Calu3 (cell line): ENCODE results near the gene CCDC178. TPM values are rescaled to one million over a fixed set of nuclear protein-coding genes. Genes with fewer than 3 reads are reported as not detected.
"Not testable (repeated sequence)": the region's sequence is repeated elsewhere in the genome, so short reads cannot be mapped to it uniquely, and the experiment has no call there.

Experiments used
- BruUV-seq: library from RNA; stranded (reverse); fragments of 400-500 nt; replicated peaks from 2 replicates; lab custom pipeline; 2021; lab: Mats Ljungman, UMichigan
- CTCF ChIA-PET: fragments of 300-600 bp; sonication (Branson Sonifier 250); formaldehyde crosslinking; loops from one replicate; lab custom pipeline; 2022; ENCODE audit warnings: antibody characterized with exemption; lab: Charles Lee
- DNase-seq: peaks from one replicate; pipeline ENCODE4 v3.0.0; 2022
- H3K27ac Mint-ChIP-seq: one replicate; pipeline ENCODE4 v1.8.0; 2022; ENCODE audit warnings: mixed read lengths; ENCODE audit not compliant: unreplicated experiment
- H3K27me3 Mint-ChIP-seq: one replicate; pipeline ENCODE4 v1.8.0; 2022; ENCODE audit warnings: mixed read lengths; ENCODE audit not compliant: unreplicated experiment
- H3K36me3 Mint-ChIP-seq: one replicate; pipeline ENCODE4 v1.8.0; 2022; ENCODE audit warnings: mild to moderate bottlenecking, moderate library complexity, mixed read lengths; ENCODE audit not compliant: insufficient read depth, unreplicated experiment
- H3K4me1 Mint-ChIP-seq: one replicate; pipeline ENCODE4 v1.8.0; 2022; ENCODE audit warnings: mild to moderate bottlenecking, low read depth, mixed read lengths; ENCODE audit not compliant: unreplicated experiment
- H3K4me3 Mint-ChIP-seq: one replicate; pipeline ENCODE4 v1.8.0; 2022; ENCODE audit warnings: mild to moderate bottlenecking, low read depth, moderate library complexity, mixed read lengths; ENCODE audit not compliant: unreplicated experiment
- H3K9me3 Mint-ChIP-seq: one replicate; pipeline ENCODE4 v1.8.0; 2022; ENCODE audit warnings: low read depth, mixed read lengths; ENCODE audit not compliant: unreplicated experiment
- intact Hi-C: fragments of 100-400 bp; cut with micrococcal nuclease; formaldehyde crosslinking; loops from one replicate; pipeline ENCODE4 v1.10.0; 2022; ENCODE audit not compliant: unreplicated experiment
- total RNA-seq: library from RNA; stranded (reverse); gene quantifications from 2 replicates; pipeline ENCODE4 v1.2.3, GENCODE V29; 2022
- TF ChIP-seq, protein P1 (sequence below): fragments of 200-600 bp; IDR thresholded peaks from one replicate; pipeline ENCODE4 v1.8.0; 2022; ENCODE audit warnings: antibody characterized with exemption; ENCODE audit not compliant: unreplicated experiment

CCDC178 gene
- total RNA-seq, 1 experiment from 2014 or later, result not detected

DNA sequence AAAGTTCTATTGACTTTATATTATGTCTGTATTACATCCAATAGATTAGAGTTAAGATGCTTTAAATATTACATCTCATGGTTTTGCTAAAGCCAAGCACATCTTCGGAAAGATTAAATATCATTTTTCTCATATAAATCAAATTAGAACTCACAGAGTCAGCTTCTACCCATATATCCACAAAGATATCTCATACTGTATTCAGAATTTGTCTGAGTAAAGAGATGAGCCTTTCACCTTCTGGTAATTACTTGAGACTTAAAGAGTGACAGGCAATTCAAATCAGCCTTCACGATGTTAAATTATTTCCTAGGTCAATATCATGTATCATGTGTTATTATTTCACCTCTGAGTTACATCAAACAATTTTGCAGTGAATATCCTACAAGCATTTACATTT, 13.0 kb downstream of the CCDC178 start:
- H3K36me3 Mint-ChIP-seq, result no peaks in the 10 kb centered on the region
- DNase-seq, result no peak
- CTCF ChIA-PET, result no interaction called here
- no peaks in the 10 kb centered on the region for H3K27me3 Mint-ChIP-seq
- BruUV-seq, result no TSS peak
- no peaks in the 10 kb centered on the region for H3K9me3 Mint-ChIP-seq
- no peak overlapping the region for H3K27ac Mint-ChIP-seq
- TF ChIP-seq, protein P1, sequence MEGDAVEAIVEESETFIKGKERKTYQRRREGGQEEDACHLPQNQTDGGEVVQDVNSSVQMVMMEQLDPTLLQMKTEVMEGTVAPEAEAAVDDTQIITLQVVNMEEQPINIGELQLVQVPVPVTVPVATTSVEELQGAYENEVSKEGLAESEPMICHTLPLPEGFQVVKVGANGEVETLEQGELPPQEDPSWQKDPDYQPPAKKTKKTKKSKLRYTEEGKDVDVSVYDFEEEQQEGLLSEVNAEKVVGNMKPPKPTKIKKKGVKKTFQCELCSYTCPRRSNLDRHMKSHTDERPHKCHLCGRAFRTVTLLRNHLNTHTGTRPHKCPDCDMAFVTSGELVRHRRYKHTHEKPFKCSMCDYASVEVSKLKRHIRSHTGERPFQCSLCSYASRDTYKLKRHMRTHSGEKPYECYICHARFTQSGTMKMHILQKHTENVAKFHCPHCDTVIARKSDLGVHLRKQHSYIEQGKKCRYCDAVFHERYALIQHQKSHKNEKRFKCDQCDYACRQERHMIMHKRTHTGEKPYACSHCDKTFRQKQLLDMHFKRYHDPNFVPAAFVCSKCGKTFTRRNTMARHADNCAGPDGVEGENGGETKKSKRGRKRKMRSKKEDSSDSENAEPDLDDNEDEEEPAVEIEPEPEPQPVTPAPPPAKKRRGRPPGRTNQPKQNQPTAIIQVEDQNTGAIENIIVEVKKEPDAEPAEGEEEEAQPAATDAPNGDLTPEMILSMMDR, result no peak
- no peak overlapping the region for H3K4me3 Mint-ChIP-seq
- intact Hi-C loops, result no loop called here
- H3K4me1 Mint-ChIP-seq, result no peaks in the 10 kb centered on the region

DNA sequence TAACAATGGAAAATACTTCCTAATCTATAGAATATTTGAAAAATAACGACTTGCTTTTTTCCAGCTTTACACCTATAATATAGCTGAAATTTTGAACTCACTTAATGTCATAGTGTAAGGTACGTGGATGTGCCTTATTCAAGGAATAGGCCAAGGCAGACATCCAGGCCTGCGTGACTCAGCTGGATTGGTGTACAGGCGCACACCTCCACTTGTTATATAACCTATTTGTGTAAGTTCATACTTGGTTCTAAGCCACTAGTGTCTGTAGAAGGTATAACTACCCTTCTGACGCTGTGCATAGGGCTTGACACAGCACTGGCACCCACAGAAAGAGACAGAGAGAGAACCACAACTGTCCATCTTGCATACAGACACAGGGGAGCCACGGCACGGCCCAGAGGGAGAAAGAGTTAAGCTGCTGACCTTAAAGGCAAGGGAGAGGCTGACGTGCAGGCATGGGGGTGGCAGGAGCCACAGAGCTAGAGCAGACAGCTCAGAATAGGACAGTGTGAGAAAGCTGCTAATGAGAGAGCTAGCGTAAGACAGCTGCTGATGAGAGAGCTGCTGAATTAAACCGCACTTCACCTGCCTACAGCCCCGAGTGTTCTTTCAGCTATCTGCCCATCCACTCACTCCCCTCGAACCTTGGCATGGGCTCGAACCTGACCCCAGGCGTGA, 16.1 kb downstream of the CCDC178 start:
- Mint-ChIP-seq H3K4me1 (no peaks in the 10 kb centered on the region), H3K9me3 (no peaks in the 10 kb centered on the region), H3K4me3 (no peak overlapping the region), H3K27ac (no peak overlapping the region), H3K36me3 (no peaks in the 10 kb centered on the region), H3K27me3 (no peaks in the 10 kb centered on the region)
- no TSS peak for BruUV-seq
- no peak for DNase-seq
- TF ChIP-seq, protein P1, result no peak
- CTCF ChIA-PET, result no interaction called here
- intact Hi-C loops, result no loop called here

DNA sequence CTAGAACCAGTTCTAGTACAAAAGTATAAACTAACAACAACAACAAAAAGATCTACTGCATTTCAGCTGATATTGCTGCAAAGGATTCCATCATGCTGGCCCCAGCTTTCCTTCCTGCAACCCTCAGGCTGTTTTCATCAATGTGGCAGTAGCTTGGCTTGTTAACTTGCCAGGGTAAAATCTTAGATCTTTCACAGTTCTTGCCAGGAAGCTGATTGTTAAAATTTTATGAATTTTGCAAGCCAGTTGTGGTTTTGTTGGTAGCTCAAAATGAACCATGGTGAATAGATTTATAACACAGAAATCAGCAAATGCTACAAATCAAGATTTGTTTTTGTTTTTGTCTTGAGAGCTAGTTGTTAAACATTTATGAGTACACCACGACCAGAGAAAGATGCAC, 19.3 kb downstream of the CCDC178 start:
- Mint-ChIP-seq H3K27ac (no peak overlapping the region), H3K9me3 (no peaks in the 10 kb centered on the region), H3K4me1 (no peaks in the 10 kb centered on the region), H3K4me3 (no peak overlapping the region), H3K27me3 (no peaks in the 10 kb centered on the region), H3K36me3 (no peaks in the 10 kb centered on the region)
- intact Hi-C loops, result no loop called here
- CTCF ChIA-PET, result no interaction called here
- TF ChIP-seq, protein P1, result no peak
- BruUV-seq, result no TSS peak
- no peak for DNase-seq

DNA sequence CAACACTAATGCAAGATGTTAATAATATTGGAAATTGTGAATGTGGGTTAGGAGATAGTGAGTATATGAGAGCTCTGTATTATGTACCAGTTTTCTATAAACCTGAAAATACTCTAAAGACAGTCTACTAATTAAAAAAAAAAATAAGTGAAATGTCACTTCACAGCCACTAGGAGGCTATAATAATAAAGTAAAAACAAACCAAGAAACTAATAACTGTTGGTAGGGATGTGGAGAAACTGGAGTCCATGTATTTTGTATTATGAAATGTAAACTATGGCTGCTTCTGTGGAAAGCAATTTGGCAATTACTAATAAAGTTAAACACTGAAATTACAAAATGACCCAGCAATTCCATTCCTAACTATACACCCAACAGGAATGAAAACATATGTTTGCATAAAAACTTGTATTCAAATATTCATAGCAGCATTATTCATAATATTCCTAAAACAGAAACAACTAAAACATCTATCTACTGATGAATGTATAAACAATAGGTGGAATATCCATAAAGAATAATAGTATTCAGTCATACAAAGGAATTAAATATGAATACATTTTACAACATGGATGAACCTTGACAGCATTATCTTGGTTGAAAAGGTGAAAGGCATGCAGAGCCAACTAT, 36.2 kb downstream of the CCDC178 start:
- H3K27ac Mint-ChIP-seq, result no peak overlapping the region
- no TSS peak for BruUV-seq
- CTCF ChIA-PET, result no interaction called here
- H3K36me3 Mint-ChIP-seq, result no peaks in the 10 kb centered on the region
- DNase-seq, result no peak
- no peaks in the 10 kb centered on the region for H3K9me3 Mint-ChIP-seq
- H3K4me1 Mint-ChIP-seq, result no peaks in the 10 kb centered on the region
- TF ChIP-seq, protein P1, result peak; percentile 51
- intact Hi-C loops, result loop anchor here (2.0 kb wide), 1 partner anchor 90 kb away; no protein-coding TSS in a partner anchor
- no peaks in the 10 kb centered on the region for H3K27me3 Mint-ChIP-seq
- no peak overlapping the region for H3K4me3 Mint-ChIP-seq

DNA sequence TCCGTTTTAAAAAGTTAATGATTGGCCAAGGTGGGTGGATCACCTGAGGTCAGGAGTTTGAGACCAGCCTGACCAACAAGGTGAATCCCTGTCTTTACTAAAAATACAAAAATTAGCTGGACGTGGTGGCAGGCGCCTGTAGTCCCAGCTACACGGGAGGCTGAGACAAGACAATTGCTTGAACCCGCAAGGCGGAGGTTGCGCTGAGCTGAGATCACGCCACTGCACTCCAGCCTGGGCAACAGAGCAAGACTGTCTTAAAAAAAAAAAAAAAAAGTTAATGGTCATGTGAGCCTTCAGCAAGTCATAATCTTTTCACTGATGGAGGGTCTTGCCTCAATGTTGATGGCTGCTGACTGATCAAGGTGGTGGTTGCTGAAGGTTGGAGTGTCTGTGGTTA, 41.6 kb downstream of the CCDC178 start:
- H3K27me3 Mint-ChIP-seq, intact Hi-C loops, BruUV-seq, DNase-seq, H3K36me3 Mint-ChIP-seq, CTCF ChIA-PET, H3K9me3 Mint-ChIP-seq, H3K4me3 Mint-ChIP-seq, H3K27ac Mint-ChIP-seq, H3K4me1 Mint-ChIP-seq: not testable (repeated sequence)
